HG03039 (cell line): ENCODE results near the gene IFNA8.
"Not testable (repeated sequence)": the region's sequence is repeated elsewhere in the genome, so short reads cannot be mapped to it uniquely, and the experiment has no call there.

ENCODE experiments used
- ATAC-seq: cut with Tn5 transposase; IDR thresholded peaks from one replicate; pipeline ENCODE4 v1.9.1; 2021; ENCODE audit warnings: mild to moderate bottlenecking, moderate library complexity; ENCODE audit not compliant: unreplicated experiment

IFNA8 gene

GRCh38 chr9:21415493-21416267 is 6.8 kb downstream of the IFNA8 start:
- ATAC-seq = no peak

- no peak for ATAC-seq
These were observed 19.3 kb downstream of the IFNA8 start for GRCh38 chr9:21428235-21428634.

GRCh38 chr9:21429191-21429590 is 20.3 kb downstream of the IFNA8 start:
- ATAC-seq = no peak

GRCh38 chr9:21432672-21433425 is 23.9 kb downstream of the IFNA8 start:
- peak; percentile 44 for ATAC-seq

- ATAC-seq = no peak
These were observed 25.5 kb downstream of the IFNA8 start for GRCh38 chr9:21434202-21435014.

GRCh38 chr9:21435015-21435383 is 26.1 kb downstream of the IFNA8 start:
- ATAC-seq = not testable (repeated sequence)

- ATAC-seq = no peak
These were observed 31.2 kb downstream of the IFNA8 start, which contains the start of gene IFNA1 for GRCh38 chr9:21440139-21440538. TSS of gene IFNA1 (plus strand) at chr9:21440439. CDS start at chr9:21440508, 69 bp downstream.

GRCh38 chr9:21443849-21444625 is 35.1 kb downstream of the IFNA8 start:
- ATAC-seq = peak; percentile 81

- ATAC-seq = not testable (repeated sequence)
These were observed 40.4 kb downstream of the IFNA8 start for GRCh38 chr9:21449312-21449711.

- ATAC-seq = no peak
These were observed 41.9 kb downstream of the IFNA8 start for GRCh38 chr9:21450733-21451394.

- no peak for ATAC-seq
These were observed 43.8 kb downstream of the IFNA8 start for GRCh38 chr9:21452681-21453080.

- no peak for ATAC-seq
These were observed 45.2 kb downstream of the IFNA8 start for GRCh38 chr9:21454149-21454548.

- peak; percentile 64 for ATAC-seq
These were observed 46.4 kb downstream of the IFNA8 start for GRCh38 chr9:21455320-21455719.
